OCI-LY3 (cell line): ENCODE data around the gene ARHGAP42.

Source experiments
- H2AFZ ChIP-seq: fragments of 200-600, 300-600 bp; shearing (Covaris generic); 2 replicates; pipeline ENCODE4 v1.6.0; 2014; ENCODE audit warnings: antibody characterized with exemption, low read depth, low read length
- H3K27ac ChIP-seq: fragments of 200-600, 300-600 bp; sonication (generic); 2 replicates; pipeline ENCODE4 v1.5.1; 2014; ENCODE audit warnings: mild to moderate bottlenecking, low read length, moderate library complexity, mixed read lengths
- H3K27me3 ChIP-seq: fragments of 200-600, 300-600 bp; sonication (generic); 2 replicates; pipeline ENCODE4 v1.6.1; 2014; ENCODE audit warnings: low read depth, low read length, mixed read lengths
- H3K36me3 ChIP-seq: fragments of 200-600, 300-600 bp; sonication (generic); replicated peaks from 2 replicates; pipeline ENCODE3; 2014; ENCODE audit warnings: low read depth, low read length, mixed read lengths
- H3K4me1 ChIP-seq: fragments of 300-600, 200-600 bp; sonication (generic); 2 replicates; pipeline ENCODE4 v1.6.1; 2014; ENCODE audit warnings: low read length, mixed read lengths
- H3K4me2 ChIP-seq: fragments of 200-600, 300-600 bp; sonication (generic); 2 replicates; pipeline ENCODE4 v1.6.1; 2014; ENCODE audit warnings: low read length, mixed read lengths
- H3K4me3 ChIP-seq: fragments of 300-600, 200-600 bp; sonication (generic); 2 replicates; pipeline ENCODE4 v1.5.1; 2014; ENCODE audit warnings: antibody characterized with exemption, mild to moderate bottlenecking, low read length, moderate library complexity
- H3K79me2 ChIP-seq: fragments of 300-600, 200-600 bp; shearing (Covaris generic); 2 replicates; pipeline ENCODE4 v1.6.1; 2014; ENCODE audit warnings: mild to moderate bottlenecking, low read length, mixed read lengths
- H3K9ac ChIP-seq: fragments of 300-600, 200-600 bp; shearing (Covaris generic); 2 replicates; pipeline ENCODE4 v1.6.0; 2014; ENCODE audit warnings: mild to moderate bottlenecking, low read length, moderate library complexity
- H3K9me3 ChIP-seq: fragments of 200-600, 300-600 bp; shearing (Covaris generic); 2 replicates; pipeline ENCODE4 v1.6.1; 2014; ENCODE audit warnings: low read length, mixed read lengths; ENCODE audit not compliant: insufficient read depth
- H4K20me1 ChIP-seq: fragments of 200-600, 300-600 bp; sonication (generic); 2 replicates; pipeline ENCODE4 v1.6.1; 2016; ENCODE audit warnings: low read length, mixed read lengths; ENCODE audit not compliant: insufficient read depth
- CTCF ChIP-seq: fragments of 200-600, 300-600 bp; sonication (generic); IDR thresholded peaks from 2 replicates; pipeline ENCODE4 v1.5.1; 2014; ENCODE audit warnings: antibody characterized with exemption, low read length, low read depth
- EZH2phosphoT487 ChIP-seq: fragments of 200-600 bp; shearing (Covaris generic); IDR thresholded peaks from 2 replicates; pipeline ENCODE4 v1.6.1; 2018; ENCODE audit warnings: antibody characterized with exemption, mixed run types, low read depth

Gene ARHGAP42

GRCh38 chr11:100966366-100966765 is 279.3 kb downstream of the ARHGAP42 start:
- Histone ChIP-seq H3K36me3 (peaks cover 3% of the 10 kb centered on the region), H2AFZ (no peak overlapping the region), H3K9me3 (no peaks in the 10 kb centered on the region), H3K4me3 (no peak overlapping the region), H3K4me2 (no peak overlapping the region), H4K20me1 (no peaks in the 10 kb centered on the region), H3K9ac (no peak overlapping the region), H3K27ac (no peak overlapping the region), H3K4me1 (no peaks in the 10 kb centered on the region), H3K27me3 (no peaks in the 10 kb centered on the region), H3K79me2 (no peaks in the 10 kb centered on the region)
- TF ChIP-seq CTCF (no peak), EZH2phosphoT487 (no peak)

- no peaks in the 10 kb centered on the region for H3K79me2 ChIP-seq
Measured at GRCh38 chr11:100969008-100969407, 281.9 kb downstream of the ARHGAP42 start.

GRCh38 chr11:100970283-100971164 is 283.4 kb downstream of the ARHGAP42 start:
- Histone ChIP-seq H3K4me2 (no peak overlapping the region), H3K4me1 (no peaks in the 10 kb centered on the region), H2AFZ (no peak overlapping the region), H3K9ac (no peak overlapping the region), H4K20me1 (no peaks in the 10 kb centered on the region), H3K36me3 (no peaks in the 10 kb centered on the region), H3K27me3 (no peaks in the 10 kb centered on the region), H3K4me3 (no peak overlapping the region), H3K9me3 (no peaks in the 10 kb centered on the region), H3K79me2 (no peaks in the 10 kb centered on the region), H3K27ac (no peak overlapping the region)
- no peak for TF ChIP-seq EZH2phosphoT487

More at GRCh38 chr11:100969008-100969407, 281.9 kb downstream of the ARHGAP42 start:
- Histone ChIP-seq H3K9ac (no peak overlapping the region), H3K4me2 (no peak overlapping the region), H3K4me1 (no peaks in the 10 kb centered on the region), H3K27me3 (no peaks in the 10 kb centered on the region), H3K36me3 (peaks cover 3% of the 10 kb centered on the region), H3K9me3 (no peaks in the 10 kb centered on the region), H3K4me3 (no peak overlapping the region), H4K20me1 (no peaks in the 10 kb centered on the region), H3K27ac (no peak overlapping the region), H2AFZ (no peak overlapping the region)
- TF ChIP-seq EZH2phosphoT487 (no peak), CTCF (no peak)

GRCh38 chr11:100972046-100972445 is 285.0 kb downstream of the ARHGAP42 start:
- Histone ChIP-seq H3K9me3 (no peaks in the 10 kb centered on the region), H3K4me1 (no peaks in the 10 kb centered on the region), H3K4me2 (no peak overlapping the region), H3K4me3 (no peak overlapping the region), H4K20me1 (no peaks in the 10 kb centered on the region), H2AFZ (no peak overlapping the region), H3K9ac (no peak overlapping the region), H3K79me2 (no peaks in the 10 kb centered on the region), H3K27me3 (no peaks in the 10 kb centered on the region), H3K27ac (no peak overlapping the region), H3K36me3 (no peaks in the 10 kb centered on the region)
- TF ChIP-seq EZH2phosphoT487 (no peak), CTCF (no peak)
